ENCODE results near the gene CTRB1. TPM values are rescaled to one million over a fixed set of nuclear protein-coding genes. Genes with fewer than 3 reads are reported as not detected.
A peak's percentile ranks its signal among the peaks of the same experiment; 100 is the strongest.

The CTRB1 gene
- total and polyA plus RNA-seq, 2 of the 8 experiments (the other 6 are each of a cell fraction or from before 2014, with no cell fraction given) = not detected

- Histone ChIP-seq H3K9ac (replicated peaks in 1 of 4; ENCODE audit: extremely low read depth in 1 of 4, low read depth in 3 of 4, low read length in 3 of 4) (no peak overlapping the region), H3K27ac (ENCODE audit: low read depth, low read length) (no peak overlapping the region), H4K8ac (ENCODE audit: extremely low read depth, insufficient read depth, low read length) (no peak overlapping the region), H3K4me1 (replicated peaks in 1 of 4; ENCODE audit: control insufficient read depth in 3 of 4, insufficient read depth in 4 of 4, low read length in 3 of 4) (peaks cover 0 to 4% (median 0%) of the 10 kb centered on the region in 4 experiments; a peak in 1 of 7 replicates), H3K18ac (ENCODE audit: extremely low read depth, low read length) (no peak overlapping the region), H2AK5ac (ENCODE audit: low read depth, low read length) (no peak overlapping the region), H2BK5ac (ENCODE audit: low read depth, low read length) (no peak overlapping the region), H2BK120ac (replicated peaks; ENCODE audit: low read depth, low read length) (no peak overlapping the region), H3K36me3 (ENCODE audit: control insufficient read depth in 2 of 4, insufficient read depth in 4 of 4, low read length in 3 of 4) (peaks cover 4 to 15% (median 8%) of the 10 kb centered on the region in 4 experiments; a peak in 5 of 8 replicates), H3K79me1 (ENCODE audit: low read depth, low read length) (no peaks in the 10 kb centered on the region), H4K91ac (replicated peaks; ENCODE audit: insufficient read length, low read length) (no peak overlapping the region), H3K4me3 (ENCODE audit: extremely low read depth in 1 of 4, insufficient read depth in 2 of 4, low read depth in 3 of 4, low read length in 4 of 4) (no peak overlapping the region), H3K56ac (replicated peaks; ENCODE audit: insufficient read length, low read depth, low read length) (no peak overlapping the region), H3K4me2 (ENCODE audit: insufficient read depth in 1 of 2, low read depth in 2 of 2, low read length in 2 of 2) (no peak overlapping the region), H2BK20ac (ENCODE audit: low read length) (no peak overlapping the region), H3K14ac (ENCODE audit: insufficient read length) (no peak overlapping the region), H2BK12ac (ENCODE audit: low read depth, low read length) (no peak overlapping the region), H4K20me1 (replicated peaks in 1 of 2; ENCODE audit: control insufficient read depth in 1 of 2, insufficient read depth in 2 of 2, low read length in 2 of 2) (peaks cover 3 to 9% of the 10 kb centered on the region in 2 experiments), H3K79me2 (ENCODE audit: control insufficient read depth in 1 of 2, insufficient read depth in 2 of 2, low read length in 2 of 2) (no peaks in the 10 kb centered on the region), H3K4ac (replicated peaks; ENCODE audit: insufficient read length, low read depth, low read length) (no peak overlapping the region), H2BK15ac (ENCODE audit: low read length) (no peak overlapping the region), H3K27me3 (replicated peaks in 1 of 4; ENCODE audit: control insufficient read depth in 3 of 4, extremely low read depth in 1 of 4, insufficient read depth in 3 of 4, low read length in 3 of 4) (no peaks in the 10 kb centered on the region), H4K5ac (ENCODE audit: insufficient read length, low read depth, low read length) (no peak overlapping the region), H2AFZ (ENCODE audit: low read length) (no peak overlapping the region), H3K23ac (ENCODE audit: insufficient read length) (no peak overlapping the region), H3K23me2 (ENCODE audit: low read depth, low read length) (no peaks in the 10 kb centered on the region), H3K9me3 (ENCODE audit: insufficient read depth in 2 of 2, low read depth in 1 of 2, low read length in 1 of 2) (no peaks in the 10 kb centered on the region)
- DNase-seq (ENCODE audit: low read depth in 1 of 2, low spot score in 2 of 2) (no peak), FAIRE-seq (no peak)
- CTCF ChIA-PET (ENCODE audit: partially characterized antibody) = interaction anchor here (1.0 to 2.0 kb wide), 2 partner anchors 8 to 18 kb away, joined by 3 to 17 read pairs; no protein-coding TSS in a partner anchor
- TF ChIP-seq POLR2AphosphoS5 (IDR thresholded peaks at IDR 0.05; ENCODE audit: low read depth, low read length) (no peak), TBP (IDR thresholded peaks at IDR 0.05; ENCODE audit: low read depth, low read length) (no peak), GTF2F1 (IDR thresholded peaks at IDR 0.05; ENCODE audit: borderline replicate concordance, low read depth, low read length) (no peak), POLR2A (IDR thresholded peaks at IDR 0.05; ENCODE audit: control extremely low read depth in 1 of 2, low read depth in 2 of 2, low read length in 2 of 2) (0 out of 3 replicates have a peak, but pooled peaks of 1 of the 2 experiments have one; percentile 19), POU5F1 (IDR thresholded peaks at IDR 0.05; ENCODE audit: low read depth, low read length) (no peak), BACH1 (IDR thresholded peaks at IDR 0.05; ENCODE audit: low read length) (no peak)
- TF ChIP-seq, protein P1, sequence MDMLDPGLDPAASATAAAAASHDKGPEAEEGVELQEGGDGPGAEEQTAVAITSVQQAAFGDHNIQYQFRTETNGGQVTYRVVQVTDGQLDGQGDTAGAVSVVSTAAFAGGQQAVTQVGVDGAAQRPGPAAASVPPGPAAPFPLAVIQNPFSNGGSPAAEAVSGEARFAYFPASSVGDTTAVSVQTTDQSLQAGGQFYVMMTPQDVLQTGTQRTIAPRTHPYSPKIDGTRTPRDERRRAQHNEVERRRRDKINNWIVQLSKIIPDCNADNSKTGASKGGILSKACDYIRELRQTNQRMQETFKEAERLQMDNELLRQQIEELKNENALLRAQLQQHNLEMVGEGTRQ (IDR thresholded peaks at IDR 0.05; ENCODE audit: low read length) = no peak
- WGBS, 2 experiments (ENCODE audit: extremely low coverage in 1 of 2, insufficient coverage in 1 of 2, insufficient read length in 1 of 2, insufficient replicate concordance in 2 of 2, low coverage in 1 of 2, low lambda C conversion rate in 2 of 2, missing lambda C conversion rate in 1 of 2) = 88% methylated on average over 9 of the region's 26 CpGs; no CpG with 5 or more reads in 1 of the 2 experiments
- POLR2A ChIA-PET (ENCODE audit: partially characterized antibody) = interaction anchor here (0.6 to 22.7 kb wide), 12 partner anchors 8 to 303 kb away, joined by 3 to 375 read pairs (median 6); partner anchors contain the start of genes BCAR1 and CTRB2
Observed at GRCh38 chr16:75225678-75226515, 7.1 kb downstream of the CTRB1 start.
